Measurements from ENCODE around the gene GNAO1. TPM values are rescaled to one million over a fixed set of nuclear protein-coding genes. Genes with fewer than 3 reads are reported as not detected.
A peak's percentile ranks its signal among the peaks of the same experiment; 100 is the strongest.

Gene GNAO1
- polyA plus RNA-seq, 1 donor from 2014 or later = 31.5 TPM

DNA sequence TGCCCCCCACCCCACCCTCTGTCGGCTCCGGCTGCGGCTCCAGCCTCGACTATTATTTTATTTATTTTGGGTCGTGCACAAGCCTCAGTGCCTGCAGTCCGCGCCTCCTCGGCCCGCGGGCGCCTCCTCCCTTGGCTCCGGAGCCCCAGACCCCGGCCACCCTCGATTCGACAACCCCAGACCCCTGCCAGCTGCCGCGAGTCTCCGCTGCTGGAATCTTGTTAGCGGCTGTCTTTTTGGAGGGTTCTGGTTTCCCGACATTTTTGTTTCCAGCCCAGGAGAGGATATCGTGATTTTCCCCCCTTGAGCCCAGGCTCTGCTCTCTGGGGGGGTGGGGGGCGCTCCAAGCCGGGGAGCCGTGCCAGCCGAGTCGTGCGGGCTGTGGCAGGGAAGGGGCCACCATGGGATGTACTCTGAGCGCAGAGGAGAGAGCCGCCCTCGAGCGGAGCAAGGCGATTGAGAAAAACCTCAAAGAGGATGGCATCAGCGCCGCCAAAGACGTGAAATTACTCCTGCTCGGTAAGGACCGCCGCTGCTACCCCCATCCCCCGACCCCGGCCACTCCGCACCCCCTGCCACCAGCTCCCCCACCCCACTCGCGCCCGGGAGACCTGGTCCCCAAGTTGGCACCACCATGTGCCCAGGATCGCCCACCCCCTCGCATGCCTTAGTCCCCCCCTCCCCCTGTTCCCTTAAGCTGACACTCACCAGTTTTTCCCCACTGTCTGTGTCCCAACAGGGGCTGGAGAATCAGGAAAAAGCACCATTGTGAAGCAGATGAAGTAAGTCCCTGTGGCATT is 746 bp downstream of the GNAO1 start:
- H3K27me3 ChIP-seq (ENCODE audit: insufficient read depth, low read depth, low read length) = peaks cover 12% of the 10 kb centered on the region
- H3F3A ChIP-seq (ENCODE audit: insufficient read depth, low read length, poor library complexity, severe bottlenecking) = no peaks in the 10 kb centered on the region
- H3K79me2 ChIP-seq (replicated peaks; ENCODE audit: insufficient read depth, low read length) = peaks cover 50% of the 10 kb centered on the region
- no peaks in the 10 kb centered on the region for H3K9me3 ChIP-seq (ENCODE audit: low read length)
- no peaks in the 10 kb centered on the region for H3K9me2 ChIP-seq (ENCODE audit: insufficient read depth, low read length)
- H3K4me3 ChIP-seq (ENCODE audit: low read length) = peak overlapping the region; percentile 94
- H3K27ac ChIP-seq (ENCODE audit: low read length) = peak overlapping the region; percentile 96
- H3K36me3 ChIP-seq (ENCODE audit: insufficient read depth, low read length) = no peaks in the 10 kb centered on the region
- peak overlapping the region; percentile 99 for H3K9ac ChIP-seq (ENCODE audit: low read length)
- TF ChIP-seq SMC3 (conservative IDR thresholded peaks at IDR 0.05; ENCODE audit: poor library complexity) = peak; percentile 17
- no peak for TF ChIP-seq POLR2AphosphoS5 (IDR thresholded peaks at IDR 0.05)
- TF ChIP-seq RAD21 (conservative IDR thresholded peaks at IDR 0.05) = peak; percentile 5
- peak; percentile 17 for TF ChIP-seq REST (IDR thresholded peaks at IDR 0.05; ENCODE audit: borderline replicate concordance)
- peak overlapping the region; percentile 96 for H3K4me2 ChIP-seq (ENCODE audit: low read length)
- no peaks in the 10 kb centered on the region for H4K20me1 ChIP-seq (ENCODE audit: insufficient read depth)
- H2AFZ ChIP-seq (ENCODE audit: low read depth, low read length) = peak overlapping the region; percentile 58

DNA sequence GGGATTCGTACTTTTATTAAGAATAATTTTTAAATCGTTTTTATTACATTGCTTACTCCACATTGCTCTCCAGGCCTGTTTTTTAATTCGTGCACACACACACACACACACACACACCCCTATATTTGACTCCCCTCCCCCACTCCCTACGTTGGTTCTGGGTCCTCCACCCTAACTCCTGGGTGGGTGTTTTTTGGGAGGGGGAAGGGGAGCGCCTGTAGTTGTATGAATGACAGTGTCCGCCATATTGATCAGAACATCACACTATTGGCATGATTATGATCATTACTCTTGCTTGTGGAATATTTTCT is 1.3 kb downstream of the GNAO1 start:
- Histone ChIP-seq H3K4me2 (ENCODE audit: low read length) (peak overlapping the region; percentile 96), H3K9me2 (ENCODE audit: insufficient read depth, low read length) (no peaks in the 10 kb centered on the region), H3F3A (ENCODE audit: insufficient read depth, low read length, poor library complexity, severe bottlenecking) (no peaks in the 10 kb centered on the region), H3K27ac (ENCODE audit: low read length) (peak overlapping the region; percentile 96), H3K27me3 (ENCODE audit: insufficient read depth, low read depth, low read length) (peaks cover 12% of the 10 kb centered on the region), H4K20me1 (ENCODE audit: insufficient read depth) (peaks cover 4% of the 10 kb centered on the region), H3K9ac (ENCODE audit: low read length) (peak overlapping the region; percentile 99), H3K4me3 (ENCODE audit: low read length) (peak overlapping the region; percentile 94), H2AFZ (ENCODE audit: low read depth, low read length) (no peak overlapping the region), H3K9me3 (ENCODE audit: low read length) (no peaks in the 10 kb centered on the region), H3K79me2 (replicated peaks; ENCODE audit: insufficient read depth, low read length) (peaks cover 55% of the 10 kb centered on the region), H3K36me3 (ENCODE audit: insufficient read depth, low read length) (no peaks in the 10 kb centered on the region)
- no peak for TF ChIP-seq RAD21 (conservative IDR thresholded peaks at IDR 0.05)
- TF ChIP-seq SMC3 (conservative IDR thresholded peaks at IDR 0.05; ENCODE audit: poor library complexity) = peak; percentile 34

DNA sequence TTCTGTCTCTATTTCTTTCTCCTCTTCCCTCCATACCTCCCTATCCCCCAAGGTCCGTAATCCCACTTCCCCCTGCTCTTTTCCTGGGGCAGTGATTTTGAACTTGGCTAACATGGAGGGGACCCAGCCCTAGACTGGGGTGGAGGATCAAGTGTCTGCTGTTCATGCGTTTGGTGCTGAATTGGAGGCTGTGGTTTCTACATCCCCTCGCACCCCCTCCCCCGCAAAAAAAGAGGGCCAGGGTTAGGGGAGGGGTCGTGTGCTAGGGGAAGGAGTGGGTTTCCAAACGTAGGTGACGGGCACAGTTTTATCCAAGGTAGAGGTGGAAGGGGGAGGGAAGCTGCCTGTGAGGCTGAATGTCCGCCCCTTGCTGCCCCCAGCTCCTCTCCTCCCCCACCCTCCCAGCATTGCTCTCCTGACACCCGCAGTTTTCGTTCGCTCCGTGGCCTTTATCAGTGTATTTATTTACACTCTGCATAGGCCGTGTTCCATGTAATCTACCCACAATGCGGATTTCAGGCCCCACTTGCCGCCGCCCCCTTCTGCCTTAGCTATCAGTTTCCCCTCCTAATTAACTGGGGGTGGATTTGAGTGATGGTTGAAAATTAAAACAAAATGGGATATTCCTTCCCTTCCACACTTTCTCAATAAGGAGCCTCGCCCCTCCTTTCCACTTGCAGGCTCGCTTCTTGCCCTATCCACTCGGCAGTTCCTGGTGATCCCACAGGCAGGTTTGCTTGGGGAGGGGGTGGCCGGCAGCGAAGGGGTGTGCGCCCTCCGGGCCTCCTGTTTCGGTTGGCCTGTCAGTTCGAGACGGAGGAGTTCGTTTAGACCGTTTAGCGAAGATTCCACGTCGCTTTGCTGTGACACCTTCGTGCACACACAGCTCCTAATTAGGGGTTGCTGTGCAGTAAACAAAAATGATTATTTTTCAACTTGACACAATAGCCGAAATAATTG is 2.0 kb downstream of the GNAO1 start:
- H3K9me2 ChIP-seq (ENCODE audit: insufficient read depth, low read length) = no peaks in the 10 kb centered on the region
- H3K4me3 ChIP-seq (ENCODE audit: low read length) = peak overlapping the region; percentile 94
- peaks cover 4% of the 10 kb centered on the region for H4K20me1 ChIP-seq (ENCODE audit: insufficient read depth)
- no peaks in the 10 kb centered on the region for H3K36me3 ChIP-seq (ENCODE audit: insufficient read depth, low read length)
- peak overlapping the region; percentile 96 for H3K27ac ChIP-seq (ENCODE audit: low read length)
- TF ChIP-seq EP300 (conservative IDR thresholded peaks at IDR 0.05; ENCODE audit: poor library complexity, severe bottlenecking) (no peak), REST (IDR thresholded peaks at IDR 0.05; ENCODE audit: borderline replicate concordance) (peak; percentile 39), SMC3 (conservative IDR thresholded peaks at IDR 0.05; ENCODE audit: poor library complexity) (peak; percentile 12), POLR2AphosphoS5 (IDR thresholded peaks at IDR 0.05) (no peak), TAF1 (IDR thresholded peaks at IDR 0.05; ENCODE audit: low read depth) (peak; percentile 34), EZH2 (IDR thresholded peaks at IDR 0.05; ENCODE audit: borderline replicate concordance, insufficient read depth, low read length, poor library complexity, severe bottlenecking) (no peak), MXI1 (conservative IDR thresholded peaks at IDR 0.05; ENCODE audit: poor library complexity, severe bottlenecking) (no peak), RAD21 (conservative IDR thresholded peaks at IDR 0.05) (no peak)
- TF ChIP-seq, protein P1, sequence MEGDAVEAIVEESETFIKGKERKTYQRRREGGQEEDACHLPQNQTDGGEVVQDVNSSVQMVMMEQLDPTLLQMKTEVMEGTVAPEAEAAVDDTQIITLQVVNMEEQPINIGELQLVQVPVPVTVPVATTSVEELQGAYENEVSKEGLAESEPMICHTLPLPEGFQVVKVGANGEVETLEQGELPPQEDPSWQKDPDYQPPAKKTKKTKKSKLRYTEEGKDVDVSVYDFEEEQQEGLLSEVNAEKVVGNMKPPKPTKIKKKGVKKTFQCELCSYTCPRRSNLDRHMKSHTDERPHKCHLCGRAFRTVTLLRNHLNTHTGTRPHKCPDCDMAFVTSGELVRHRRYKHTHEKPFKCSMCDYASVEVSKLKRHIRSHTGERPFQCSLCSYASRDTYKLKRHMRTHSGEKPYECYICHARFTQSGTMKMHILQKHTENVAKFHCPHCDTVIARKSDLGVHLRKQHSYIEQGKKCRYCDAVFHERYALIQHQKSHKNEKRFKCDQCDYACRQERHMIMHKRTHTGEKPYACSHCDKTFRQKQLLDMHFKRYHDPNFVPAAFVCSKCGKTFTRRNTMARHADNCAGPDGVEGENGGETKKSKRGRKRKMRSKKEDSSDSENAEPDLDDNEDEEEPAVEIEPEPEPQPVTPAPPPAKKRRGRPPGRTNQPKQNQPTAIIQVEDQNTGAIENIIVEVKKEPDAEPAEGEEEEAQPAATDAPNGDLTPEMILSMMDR (IDR thresholded peaks at IDR 0.05; ENCODE audit: poor library complexity, severe bottlenecking) = no peak
- H3F3A ChIP-seq (ENCODE audit: insufficient read depth, low read length, poor library complexity, severe bottlenecking) = no peaks in the 10 kb centered on the region
- H3K9ac ChIP-seq (ENCODE audit: low read length) = peak overlapping the region; percentile 99
- peak overlapping the region; percentile 96 for H3K4me2 ChIP-seq (ENCODE audit: low read length)
- H3K27me3 ChIP-seq (ENCODE audit: insufficient read depth, low read depth, low read length) = peaks cover 11% of the 10 kb centered on the region
- H3K79me2 ChIP-seq (replicated peaks; ENCODE audit: insufficient read depth, low read length) = peaks cover 61% of the 10 kb centered on the region
- H3K9me3 ChIP-seq (ENCODE audit: low read length) = no peaks in the 10 kb centered on the region
- no peak overlapping the region for H2AFZ ChIP-seq (ENCODE audit: low read depth, low read length)
